SK-N-SH treated with all-trans-retinoic acid at 6 μM for 48 hours (cell line): ENCODE measurements around the gene TIPRL.

ENCODE experiments used
- ATAC-seq: fragments of 200-7000 bp; cut with Tn5 transposase; 3 replicates; pipeline ENCODE4 v1.9.1; 2020; ENCODE audit warnings: mild to moderate bottlenecking, moderate library complexity
- ARNTL ChIP-seq: fragments of 450-650 bp; formaldehyde crosslinking; IDR thresholded peaks from 2 replicates; pipeline ENCODE4 v1.5.0; 2020; ENCODE audit warnings: low read depth, mild to moderate bottlenecking, moderate library complexity, borderline replicate concordance
- BACH2 ChIP-seq: fragments of 250-450 bp; sonication (Bioruptor Pico); IDR thresholded peaks from 2 replicates; pipeline ENCODE4 v1.9.0; 2021; ENCODE audit warnings: mild to moderate bottlenecking, borderline replicate concordance
- CSDC2 ChIP-seq: fragments of 250-450 bp; sonication (Bioruptor Pico); IDR thresholded peaks from 2 replicates; pipeline ENCODE4 v1.5.0; 2020; ENCODE audit warnings: mild to moderate bottlenecking, moderate library complexity
- CSRNP3 ChIP-seq: fragments of 250-450 bp; sonication (Bioruptor Pico); IDR thresholded peaks from 2 replicates; pipeline ENCODE4 v1.5.1; 2021; ENCODE audit warnings: mild to moderate bottlenecking, moderate library complexity
- ESRRG ChIP-seq: fragments of 250-450 bp; sonication (Bioruptor Pico); IDR thresholded peaks from 2 replicates; pipeline ENCODE4 v1.6.1; 2021; ENCODE audit warnings: mild to moderate bottlenecking
- GLIS3 ChIP-seq: fragments of 250-450 bp; sonication (Bioruptor Pico); IDR thresholded peaks from 2 replicates; pipeline ENCODE4 v1.5.0; 2020; ENCODE audit warnings: mild to moderate bottlenecking, moderate library complexity
- PATZ1 ChIP-seq: fragments of 250-450 bp; sonication (Bioruptor Pico); IDR thresholded peaks from 2 replicates; pipeline ENCODE4 v1.8.0; 2020; ENCODE audit warnings: mild to moderate bottlenecking, moderate library complexity, borderline replicate concordance
- POU6F1 ChIP-seq: fragments of 250-450 bp; sonication (Bioruptor Pico); IDR thresholded peaks from 2 replicates; pipeline ENCODE4 v1.8.0; 2021; ENCODE audit warnings: low read depth, mild to moderate bottlenecking, moderate library complexity, borderline replicate concordance
- PPARA ChIP-seq: fragments of 250-450 bp; sonication (Bioruptor Pico); IDR thresholded peaks from 2 replicates; pipeline ENCODE4 v1.5.0; 2020; ENCODE audit warnings: mild to moderate bottlenecking, borderline replicate concordance
- TCF4 ChIP-seq: fragments of 250-450 bp; sonication (Bioruptor Pico); IDR thresholded peaks from 2 replicates; pipeline ENCODE4 v1.8.0; 2021; ENCODE audit warnings: mild to moderate bottlenecking, moderate library complexity, borderline replicate concordance
- TOX ChIP-seq: fragments of 250-450 bp; sonication (Bioruptor Pico); IDR thresholded peaks from 2 replicates; pipeline ENCODE4 v1.8.0; 2021; ENCODE audit warnings: mild to moderate bottlenecking, moderate library complexity, borderline replicate concordance
- TSHZ2 ChIP-seq: fragments of 250-450 bp; sonication (Bioruptor Pico); IDR thresholded peaks from 2 replicates; pipeline ENCODE4 v1.5.0; 2020; ENCODE audit warnings: mild to moderate bottlenecking, moderate library complexity
- ZFP3 ChIP-seq: fragments of 250-450 bp; sonication (Bioruptor Pico); IDR thresholded peaks from 2 replicates; pipeline ENCODE4 v1.5.0; 2020; ENCODE audit warnings: mild to moderate bottlenecking, moderate library complexity
- ZNF565 ChIP-seq: fragments of 450-650 bp; formaldehyde crosslinking; conservative IDR thresholded peaks from 2 replicates; pipeline ENCODE4 v1.5.0; 2020; ENCODE audit warnings: low read depth, mild to moderate bottlenecking, moderate library complexity
- ZNF70 ChIP-seq: fragments of 450-650 bp; formaldehyde crosslinking; IDR thresholded peaks from 2 replicates; pipeline ENCODE4 v1.5.0; 2020; ENCODE audit warnings: mild to moderate bottlenecking, moderate library complexity
- ZNF8 ChIP-seq: fragments of 450-650 bp; formaldehyde crosslinking; IDR thresholded peaks from 2 replicates; pipeline ENCODE4 v1.5.0; 2020; ENCODE audit warnings: mild to moderate bottlenecking, moderate library complexity

TIPRL gene

GRCh38 chr1:168220470-168220871, 41.7 kb downstream of the TIPRL start:
- no peak for TF ChIP-seq ARNTL
- no peak for TF ChIP-seq GLIS3 (CRISPR knock-in tag)
- no peak for TF ChIP-seq ZNF70
- TF ChIP-seq ZNF8, result no peak
- no peak for TF ChIP-seq ESRRG (CRISPR knock-in tag)
- no peak for TF ChIP-seq CSRNP3 (CRISPR knock-in tag)
- TF ChIP-seq CSDC2, result no peak
- no peak for TF ChIP-seq POU6F1 (CRISPR knock-in tag)
- TF ChIP-seq TOX (CRISPR knock-in tag), result no peak
- TF ChIP-seq ZNF565 (CRISPR knock-in tag), result no peak
- TF ChIP-seq TCF4 (CRISPR knock-in tag), result no peak
- TF ChIP-seq TSHZ2 (CRISPR knock-in tag), result no peak
- TF ChIP-seq BACH2 (CRISPR knock-in tag), result no peak
- ATAC-seq, result no peak

- TF ChIP-seq PATZ1 (CRISPR knock-in tag) (no peak), ZNF565 (CRISPR knock-in tag) (no peak), POU6F1 (CRISPR knock-in tag) (no peak), ZFP3 (CRISPR knock-in tag) (no peak), CSDC2 (no peak)
- ATAC-seq, result no peak
Measured at GRCh38 chr1:168221275-168221674, 42.5 kb downstream of the TIPRL start.

- no peak for ATAC-seq
- TF ChIP-seq GLIS3 (CRISPR knock-in tag) (no peak), PPARA (CRISPR knock-in tag) (no peak), PATZ1 (CRISPR knock-in tag) (no peak)
Measured at GRCh38 chr1:168223261-168223660, 44.5 kb downstream of the TIPRL start.
